ENCODE results near the gene DPF3. TPM values are rescaled to one million over a fixed set of nuclear protein-coding genes. Genes with fewer than 3 reads are reported as not detected.
A peak's percentile ranks its signal among the peaks of the same experiment; 100 is the strongest.

Gene DPF3
- total RNA-seq, 3 donors from 2014 or later (not counting 1 experiment from before 2014, with no cell fraction given), result 1.4 to 1.8 (median 1.4) TPM

GRCh38 chr14:72892879-72893635 lies 844 bp downstream of the DPF3 start:
- Mint-ChIP-seq H3K27ac (peak overlapping the region; percentile 64 to 71), H3K9me3 (no peaks in the 10 kb centered on the region), H3K4me1 (peaks cover 26 to 29% of the 10 kb centered on the region in 2 donors), H3K36me3 (no peaks in the 10 kb centered on the region), H3K27me3 (ENCODE audit: low read depth in 2 of 2) (peaks cover 42 to 61% of the 10 kb centered on the region in 2 donors), H3K4me3 (peak overlapping the region; percentile 95)
- Histone ChIP-seq H3K9me3 (ENCODE audit: control insufficient read depth, insufficient read depth, low read length) (no peaks in the 10 kb centered on the region), H3K36me3 (ENCODE audit: control insufficient read depth, insufficient read depth, low read length) (no peaks in the 10 kb centered on the region), H3K4me1 (ENCODE audit: control insufficient read depth, insufficient read depth, low read length) (peaks cover 28% of the 10 kb centered on the region), H3K27ac (ENCODE audit: low read length) (no peak overlapping the region), H3K4me3 (ENCODE audit: low read length) (peak overlapping the region; percentile 50), H3K27me3 (ENCODE audit: control insufficient read depth, insufficient read depth, low read length) (peaks cover 38% of the 10 kb centered on the region)
- intact Hi-C loops (cut with micrococcal nuclease), result loop anchor here (5.0 kb wide), 1 partner anchor 301 kb away; no protein-coding TSS in a partner anchor
- no peak for TF ChIP-seq CTCF (IDR thresholded peaks at IDR 0.05)
- under 1% methylated on average over 68 of the region's 68 CpGs for WGBS (ENCODE audit: insufficient coverage)
- ATAC-seq (peak in 1 of 3 donors; percentile 4), DNase-seq (peak; percentile 25 to 56)

- peaks cover 26 to 29% of the 10 kb centered on the region in 2 donors for H3K4me1 Mint-ChIP-seq
- Histone ChIP-seq H3K27me3 (ENCODE audit: control insufficient read depth, insufficient read depth, low read length) (peaks cover 38% of the 10 kb centered on the region), H3K4me3 (ENCODE audit: low read length) (peak overlapping the region; percentile 50), H3K36me3 (ENCODE audit: control insufficient read depth, insufficient read depth, low read length) (no peaks in the 10 kb centered on the region), H3K4me1 (ENCODE audit: control insufficient read depth, insufficient read depth, low read length) (peaks cover 28% of the 10 kb centered on the region), H3K9me3 (ENCODE audit: control insufficient read depth, insufficient read depth, low read length) (no peaks in the 10 kb centered on the region), H3K27ac (ENCODE audit: low read length) (no peak overlapping the region)
- H3K36me3 Mint-ChIP-seq, result no peaks in the 10 kb centered on the region
- no peak for TF ChIP-seq CTCF (IDR thresholded peaks at IDR 0.05)
- peak overlapping the region; percentile 64 to 71 for H3K27ac Mint-ChIP-seq
- H3K4me3 Mint-ChIP-seq, result peak overlapping the region; percentile 95
- WGBS (ENCODE audit: insufficient coverage), result under 1% methylated on average over 47 of the region's 47 CpGs
- H3K9me3 Mint-ChIP-seq, result no peaks in the 10 kb centered on the region
- ATAC-seq (no peak), DNase-seq (peak in 1 of 2 donors; percentile 58)
- intact Hi-C loops (cut with micrococcal nuclease), result loop anchor here (5.0 kb wide), 1 partner anchor 300 kb away; no protein-coding TSS in a partner anchor
- peaks cover 38 to 61% of the 10 kb centered on the region in 2 donors for H3K27me3 Mint-ChIP-seq (ENCODE audit: low read depth in 2 of 2)
Measured at GRCh38 chr14:72892103-72892878, 1.6 kb downstream of the DPF3 start.

GRCh38 chr14:72891666-72892102 lies 2.2 kb downstream of the DPF3 start:
- peak overlapping the region; percentile 95 for H3K4me3 Mint-ChIP-seq
- Histone ChIP-seq H3K36me3 (ENCODE audit: control insufficient read depth, insufficient read depth, low read length) (no peaks in the 10 kb centered on the region), H3K9me3 (ENCODE audit: control insufficient read depth, insufficient read depth, low read length) (no peaks in the 10 kb centered on the region), H3K4me3 (ENCODE audit: low read length) (peak overlapping the region; percentile 50), H3K27me3 (ENCODE audit: control insufficient read depth, insufficient read depth, low read length) (peaks cover 35% of the 10 kb centered on the region), H3K4me1 (ENCODE audit: control insufficient read depth, insufficient read depth, low read length) (peaks cover 28% of the 10 kb centered on the region), H3K27ac (ENCODE audit: low read length) (no peak overlapping the region)
- no peak overlapping the region for H3K27ac Mint-ChIP-seq
- WGBS (ENCODE audit: insufficient coverage), result 13% methylated on average over 13 of the region's 14 CpGs
- intact Hi-C loops (cut with micrococcal nuclease), result loop anchor here (5.0 kb wide), 1 partner anchor 299 kb away; no protein-coding TSS in a partner anchor
- no peaks in the 10 kb centered on the region for H3K36me3 Mint-ChIP-seq
- H3K4me1 Mint-ChIP-seq, result peaks cover 26 to 29% of the 10 kb centered on the region in 2 donors
- DNase-seq, result no peak
- TF ChIP-seq CTCF (IDR thresholded peaks at IDR 0.05), result no peak
- H3K27me3 Mint-ChIP-seq (ENCODE audit: low read depth in 2 of 2), result peaks cover 33 to 58% of the 10 kb centered on the region in 2 donors
- ATAC-seq, result no peak
- no peaks in the 10 kb centered on the region for H3K9me3 Mint-ChIP-seq
